GM23248 (cell line): ENCODE measurements around the gene RBBP8NL. TPM values are rescaled to one million over a fixed set of nuclear protein-coding genes. Genes with fewer than 3 reads are reported as not detected.

ENCODE experiments used
- DNase-seq: peaks from one replicate; pipeline ENCODE4 v3.0.0-alpha.2; 2015
- H2AFZ ChIP-seq: fragments of 200-600 bp; sonication (generic); 2 replicates; pipeline ENCODE4 v1.6.1; 2016; ENCODE audit warnings: antibody characterized with exemption
- H3F3A ChIP-seq: fragments of 200-600 bp; sonication (generic); 2 replicates; pipeline ENCODE4 v1.6.1; 2016; ENCODE audit warnings: mild to moderate bottlenecking, antibody characterized with exemption, mixed run types; ENCODE audit not compliant: insufficient read depth
- H3K27ac ChIP-seq: fragments of 200-600 bp; sonication (generic); 2 replicates; pipeline ENCODE4 v1.5.1; 2016; ENCODE audit warnings: mild to moderate bottlenecking
- H3K27me3 ChIP-seq: fragments of 200-600 bp; sonication (generic); replicated peaks from 2 replicates; pipeline ENCODE4 v1.6.1; 2016; ENCODE audit warnings: mild to moderate bottlenecking; ENCODE audit not compliant: insufficient read depth
- H3K36me3 ChIP-seq: fragments of 200-600 bp; sonication (generic); 2 replicates; pipeline ENCODE4 v1.6.1; 2016; ENCODE audit warnings: low read depth, mild to moderate bottlenecking
- H3K4me1 ChIP-seq: fragments of 200-600 bp; sonication (generic); 2 replicates; pipeline ENCODE4 v1.6.1; 2016; ENCODE audit warnings: mild to moderate bottlenecking; ENCODE audit not compliant: insufficient read depth
- H3K4me2 ChIP-seq: fragments of 200-600 bp; sonication (generic); one replicate; pipeline ENCODE4 v1.6.1; 2016; ENCODE audit warnings: mild to moderate bottlenecking; ENCODE audit not compliant: unreplicated experiment
- H3K4me3 ChIP-seq: fragments of 200-600 bp; sonication (generic); 2 replicates; pipeline ENCODE4 v1.5.1; 2016; ENCODE audit warnings: mild to moderate bottlenecking
- H3K79me2 ChIP-seq: fragments of 200-600 bp; sonication (generic); 2 replicates; pipeline ENCODE4 v1.6.1; 2016; ENCODE audit warnings: mild to moderate bottlenecking; ENCODE audit not compliant: insufficient read depth
- H3K9ac ChIP-seq: fragments of 200-600 bp; sonication (generic); 2 replicates; pipeline ENCODE4 v1.6.1; 2016; ENCODE audit warnings: mild to moderate bottlenecking
- H3K9me2 ChIP-seq: fragments of 200-600 bp; sonication (generic); 2 replicates; pipeline ENCODE4 v1.6.1; 2016; ENCODE audit warnings: mixed run types, mild to moderate bottlenecking, moderate library complexity; ENCODE audit not compliant: insufficient read depth
- H3K9me3 ChIP-seq: fragments of 200-600 bp; sonication (generic); one replicate; pipeline ENCODE4 v1.6.1; 2017; ENCODE audit warnings: low read depth
- H4K20me1 ChIP-seq: fragments of 200-600 bp; sonication (generic); 2 replicates; pipeline ENCODE4 v1.6.0; 2016; ENCODE audit not compliant: insufficient read depth
- EZH2 ChIP-seq: fragments of 200-600 bp; sonication (generic); IDR thresholded peaks from 2 replicates; pipeline ENCODE4 v1.6.1; 2018; ENCODE audit warnings: antibody characterized with exemption, mild to moderate bottlenecking; ENCODE audit not compliant: insufficient read depth, poor library complexity, severe bottlenecking
- EZH2phosphoT487 ChIP-seq: fragments of 200-600 bp; sonication (generic); IDR thresholded peaks from 2 replicates; pipeline ENCODE4 v1.6.1; 2018; ENCODE audit warnings: antibody characterized with exemption, moderate library complexity, mild to moderate bottlenecking, low read depth; ENCODE audit not compliant: insufficient read depth
- WGBS, 2 experiments: methylation state at CpG; one replicate each; pipeline ENCODE4 v1.1.6; 2015 to 2017; ENCODE audit warnings: low lambda C conversion rate in 2 of 2, low coverage in 1 of 2; ENCODE audit errors: missing lambda C conversion rate in 2 of 2; 5-methylcytosine and 5-hydroxymethylcytosine counted together
- in situ Hi-C: fragments of 300-500 bp; cut with MboI; formaldehyde crosslinking; loops from 2 replicates; pipeline ENCODE4 v1.15.0; 2020
- polyA plus RNA-seq: library from polyadenylated mRNA; unstranded; fragments of >200 nt; fragmentation: Nextera tagmentation; extraction: Ambion mirVana; gene quantifications from 2 replicates; pipeline ENCODE4 v1.2.1, GENCODE V29; 2016
- total RNA-seq: library from RNA; depleted of rRNA; stranded (reverse); fragments of >200 nt; shearing (Covaris generic); gene quantifications from 2 replicates; pipeline ENCODE4 v1.2.3, GENCODE V29; 2014

The RBBP8NL gene
- total and polyA plus RNA-seq, 2 experiments from 2014 or later = not detected

- Histone ChIP-seq H3K9ac (no peak overlapping the region), H3K79me2 (no peaks in the 10 kb centered on the region), H3K4me1 (no peaks in the 10 kb centered on the region), H4K20me1 (no peaks in the 10 kb centered on the region), H3K4me3 (no peak overlapping the region), H2AFZ (no peak overlapping the region), H3F3A (no peaks in the 10 kb centered on the region), H3K27me3 (peaks cover 25% of the 10 kb centered on the region), H3K27ac (no peak overlapping the region), H3K9me3 (no peaks in the 10 kb centered on the region), H3K9me2 (no peaks in the 10 kb centered on the region), H3K4me2 (no peak overlapping the region), H3K36me3 (no peaks in the 10 kb centered on the region)
- TF ChIP-seq EZH2phosphoT487 (no peak), EZH2 (no peak)
- in situ Hi-C loops = no loop called here
- WGBS, 2 experiments = 75 to 78% methylated on average over 37 to 48 of the region's 48 CpGs
- DNase-seq = no peak
These were observed 38.9 kb upstream of the RBBP8NL start for GRCh38 chr20:62466072-62466760.

DNA sequence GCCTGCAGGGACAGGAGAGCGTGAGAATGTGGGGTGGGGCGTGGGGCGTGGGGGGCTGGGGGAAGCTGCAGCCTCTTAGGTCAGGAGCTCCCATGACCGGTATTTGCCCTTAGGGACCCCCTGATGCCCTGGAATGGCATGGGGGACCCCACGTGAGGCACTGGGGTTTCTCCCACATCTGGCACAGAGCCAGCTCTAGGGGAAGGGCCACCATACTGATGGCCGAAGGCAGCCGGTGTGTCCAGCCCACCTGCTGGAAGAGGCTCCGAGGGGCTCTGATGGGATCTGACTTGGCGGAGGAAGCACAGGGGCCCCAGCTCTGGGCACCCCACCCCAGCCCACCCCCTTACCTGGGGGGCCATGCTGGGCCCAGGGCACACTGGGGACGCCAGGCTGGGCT, 37.7 kb upstream of the RBBP8NL start:
- no peaks in the 10 kb centered on the region for H3K4me1 ChIP-seq
- WGBS, 2 experiments = 58 to 64% methylated on average over 5 to 8 of the region's 10 CpGs
- TF ChIP-seq EZH2 (no peak), EZH2phosphoT487 (no peak)
- in situ Hi-C loops = no loop called here
- no peak overlapping the region for H3K4me3 ChIP-seq
- no peak overlapping the region for H3K27ac ChIP-seq
- H3K4me2 ChIP-seq = no peak overlapping the region
- no peaks in the 10 kb centered on the region for H3K79me2 ChIP-seq
- H3K36me3 ChIP-seq = no peaks in the 10 kb centered on the region
- H3K9me3 ChIP-seq = no peaks in the 10 kb centered on the region
- DNase-seq = no peak
- H3K9ac ChIP-seq = no peak overlapping the region
- peaks cover 13% of the 10 kb centered on the region for H3K27me3 ChIP-seq
- no peaks in the 10 kb centered on the region for H3F3A ChIP-seq
- no peak overlapping the region for H2AFZ ChIP-seq
- H4K20me1 ChIP-seq = no peaks in the 10 kb centered on the region
- H3K9me2 ChIP-seq = no peaks in the 10 kb centered on the region

DNA sequence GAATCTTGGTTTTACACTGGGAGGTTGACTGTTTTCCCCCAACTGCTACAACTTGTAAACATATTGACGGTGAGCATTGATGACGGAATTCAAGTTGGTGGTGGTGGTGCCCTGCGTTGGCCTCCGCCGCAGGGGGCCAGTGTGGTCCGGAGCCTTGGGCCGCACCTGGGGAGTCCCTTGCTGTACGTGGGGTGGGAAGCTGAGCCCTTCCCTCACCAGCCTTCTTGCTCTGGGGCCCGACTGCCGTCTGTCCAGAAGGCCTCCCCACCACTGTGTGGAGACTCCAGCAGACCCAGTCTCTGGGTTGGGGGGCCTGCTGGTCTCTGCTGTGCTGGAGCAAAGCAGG, 37.1 kb upstream of the RBBP8NL start:
- Histone ChIP-seq H2AFZ (no peak overlapping the region), H3K9ac (no peak overlapping the region), H3K4me3 (no peak overlapping the region), H3F3A (no peaks in the 10 kb centered on the region), H4K20me1 (no peaks in the 10 kb centered on the region), H3K4me1 (no peaks in the 10 kb centered on the region), H3K9me2 (no peaks in the 10 kb centered on the region), H3K79me2 (no peaks in the 10 kb centered on the region), H3K9me3 (no peaks in the 10 kb centered on the region), H3K27me3 (peaks cover 9% of the 10 kb centered on the region), H3K4me2 (no peak overlapping the region), H3K27ac (no peak overlapping the region), H3K36me3 (no peaks in the 10 kb centered on the region)
- DNase-seq = no peak
- WGBS, 2 experiments = 53 to 69% methylated on average over 10 of the region's 10 CpGs
- in situ Hi-C loops = no loop called here
- TF ChIP-seq EZH2 = no peak
- TF ChIP-seq EZH2phosphoT487 = no peak

- Histone ChIP-seq H3K9me3 (no peaks in the 10 kb centered on the region), H3K4me2 (no peak overlapping the region), H3K79me2 (no peaks in the 10 kb centered on the region), H3K9me2 (no peaks in the 10 kb centered on the region), H3K27me3 (peaks cover 7% of the 10 kb centered on the region), H3K4me3 (no peak overlapping the region), H3K27ac (no peak overlapping the region), H3F3A (no peaks in the 10 kb centered on the region), H3K9ac (no peak overlapping the region), H3K4me1 (no peaks in the 10 kb centered on the region), H2AFZ (no peak overlapping the region), H4K20me1 (no peaks in the 10 kb centered on the region), H3K36me3 (no peaks in the 10 kb centered on the region)
- WGBS, 2 experiments = 61 to 62% methylated on average over 25 of the region's 25 CpGs
- TF ChIP-seq EZH2phosphoT487 (no peak), EZH2 (no peak)
- in situ Hi-C loops = no loop called here
- no peak for DNase-seq
These were observed 36.5 kb upstream of the RBBP8NL start for GRCh38 chr20:62463651-62464424.
